Osteoblast (primary cell): ENCODE results near the gene TTC7B. TPM values are rescaled to one million over a fixed set of nuclear protein-coding genes. Genes with fewer than 3 reads are reported as not detected.
A peak's percentile ranks its signal among the peaks of the same experiment; 100 is the strongest.
"Not testable (repeated sequence)": the region's sequence is repeated elsewhere in the genome, so short reads cannot be mapped to it uniquely, and the experiment has no call there.

ENCODE experiments used
- DNase-seq: peaks from one replicate; pipeline ENCODE4 v3.0.0; 2011; ENCODE audit warnings: low spot score, mixed read lengths; ENCODE audit not compliant: insufficient read length; ENCODE audit errors: missing footprints
- H2AFZ ChIP-seq: 2 replicates; pipeline ENCODE4 v1.6.0; 2011; ENCODE audit warnings: mild to moderate bottlenecking, low read length
- H3K27ac ChIP-seq: 2 replicates; pipeline ENCODE4 v1.5.1; 2011; ENCODE audit warnings: mild to moderate bottlenecking, low read depth, low read length, moderate library complexity
- H3K27me3 ChIP-seq: 2 replicates; pipeline ENCODE4 v1.6.0; 2012; ENCODE audit warnings: mild to moderate bottlenecking, control low read depth, inconsistent platforms, low read length, moderate library complexity; ENCODE audit not compliant: insufficient read depth
- H3K36me3 ChIP-seq: 2 replicates; pipeline ENCODE4 v1.5.1; 2011; ENCODE audit warnings: mild to moderate bottlenecking, low read length, control low read depth, moderate library complexity; ENCODE audit not compliant: insufficient read depth
- H3K4me1 ChIP-seq: 2 replicates; pipeline ENCODE4 v1.5.1; 2011; ENCODE audit warnings: mild to moderate bottlenecking, low read length, control low read depth, moderate library complexity; ENCODE audit not compliant: insufficient read depth
- H3K4me2 ChIP-seq: 2 replicates; pipeline ENCODE4 v1.6.0; 2011; ENCODE audit warnings: mild to moderate bottlenecking, low read length; ENCODE audit not compliant: insufficient read depth
- H3K4me3 ChIP-seq: fragments of 200-600 bp; sonication (generic); 3 replicates; pipeline ENCODE4 v1.5.1; 2012; ENCODE audit warnings: mild to moderate bottlenecking, low read length, inconsistent platforms; ENCODE audit not compliant: insufficient read depth
- H3K79me2 ChIP-seq: 2 replicates; pipeline ENCODE4 v1.6.0; 2012; ENCODE audit warnings: mild to moderate bottlenecking, low read length, control low read depth, inconsistent platforms; ENCODE audit not compliant: insufficient read depth
- H3K9me3 ChIP-seq: 2 replicates; pipeline ENCODE4 v1.5.1; 2011; ENCODE audit warnings: low read depth, low read length, control low read depth
- H4K20me1 ChIP-seq: 2 replicates; pipeline ENCODE4 v1.6.0; 2012; ENCODE audit warnings: mild to moderate bottlenecking, low read length, control low read depth; ENCODE audit not compliant: insufficient read depth
- CTCF ChIP-seq: IDR thresholded peaks from 2 replicates; pipeline ENCODE4 v1.5.1; 2011; ENCODE audit warnings: mild to moderate bottlenecking, low read depth, low read length, moderate library complexity; ENCODE audit errors: extremely low read depth
- total RNA-seq: library from RNA; depleted of rRNA; stranded (reverse); fragments of >200 nt; gene quantifications from 2 replicates; pipeline ENCODE4 v1.2.3, GENCODE V29; 2012

TTC7B gene
- 14.5 and 24.2 TPM in 2 replicates for total RNA-seq

GRCh38 chr14:90815822-90816662 is at the start of gene TTC7B:
Gene TTC7B (minus strand): TSS chr14:90816430. CDS start chr14:90816295, 135 bp downstream.
- no peak for TF ChIP-seq CTCF
- H3K9me3 ChIP-seq: no peaks in the 10 kb centered on the region
- H3K36me3 ChIP-seq: no peaks in the 10 kb centered on the region
- H2AFZ ChIP-seq: peak within 1 kb of the TSS; percentile 89
- peaks cover 39% of the 10 kb centered on the region for H3K79me2 ChIP-seq
- H3K27ac ChIP-seq: no peak within 1 kb of the TSS
- peaks cover 9% of the 10 kb centered on the region for H4K20me1 ChIP-seq
- peak within 1 kb of the TSS; percentile 74 for H3K4me3 ChIP-seq
- H3K27me3 ChIP-seq: peaks cover 10% of the 10 kb centered on the region
- peak; percentile 99 for DNase-seq
- peaks cover 7% of the 10 kb centered on the region for H3K4me1 ChIP-seq
- H3K4me2 ChIP-seq: peak within 1 kb of the TSS; percentile 91

DNA sequence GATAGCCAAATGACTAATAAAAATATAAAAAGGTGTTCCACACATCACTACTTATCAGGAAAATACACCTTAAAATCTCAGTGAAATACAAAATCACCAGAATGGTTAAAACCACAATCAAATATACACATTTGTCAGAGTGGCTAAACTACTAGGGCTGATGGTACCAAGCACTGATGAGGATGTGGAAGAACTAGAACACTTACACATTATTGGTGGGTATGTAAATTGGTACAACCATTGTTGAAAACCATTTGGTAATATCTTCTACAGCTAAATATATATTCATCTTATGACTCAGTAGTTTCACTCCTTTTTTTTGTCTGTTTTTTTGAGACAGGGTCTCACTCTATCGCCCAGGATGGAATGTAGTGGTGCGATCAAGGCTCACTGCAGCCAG is 48.5 kb upstream of the TTC7B start:
- DNase-seq: no peak
- H4K20me1 ChIP-seq: no peaks in the 10 kb centered on the region
- H3K27ac ChIP-seq: no peak overlapping the region
- no peaks in the 10 kb centered on the region for H3K36me3 ChIP-seq
- no peaks in the 10 kb centered on the region for H3K27me3 ChIP-seq
- no peak overlapping the region for H3K4me3 ChIP-seq
- no peaks in the 10 kb centered on the region for H3K79me2 ChIP-seq
- no peaks in the 10 kb centered on the region for H3K9me3 ChIP-seq
- TF ChIP-seq CTCF: no peak
- no peak overlapping the region for H2AFZ ChIP-seq
- no peaks in the 10 kb centered on the region for H3K4me1 ChIP-seq
- no peak overlapping the region for H3K4me2 ChIP-seq

- Histone ChIP-seq H3K27me3 (no peaks in the 10 kb centered on the region), H3K79me2 (no peaks in the 10 kb centered on the region), H3K4me1 (no peaks in the 10 kb centered on the region), H2AFZ (no peak overlapping the region), H3K4me2 (no peak overlapping the region), H3K9me3 (no peaks in the 10 kb centered on the region), H3K4me3 (no peak overlapping the region), H4K20me1 (no peaks in the 10 kb centered on the region), H3K36me3 (no peaks in the 10 kb centered on the region), H3K27ac (no peak overlapping the region)
- TF ChIP-seq CTCF: no peak
- DNase-seq: no peak
Observed at GRCh38 chr14:90858511-90858910, 42.3 kb upstream of the TTC7B start.

DNA sequence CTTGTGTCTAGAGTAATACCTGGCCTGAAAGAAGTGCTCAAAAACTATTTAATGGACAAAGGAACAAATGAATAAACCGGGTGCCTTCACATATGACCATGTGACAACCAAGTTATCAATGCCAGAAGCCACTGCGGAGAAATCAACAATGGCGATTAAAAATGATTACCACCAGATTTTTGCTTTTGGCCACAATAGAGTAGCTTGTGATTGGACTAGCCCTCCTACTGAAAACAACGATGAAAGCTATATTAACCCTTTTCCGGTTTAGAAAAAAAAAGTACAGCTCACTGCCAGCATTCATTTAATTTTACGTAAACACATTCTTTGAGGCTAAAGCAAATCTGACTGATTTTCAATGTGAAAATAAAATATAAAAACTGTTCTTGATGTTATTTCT is 41.6 kb upstream of the TTC7B start:
- H3K4me2 ChIP-seq: no peak overlapping the region
- H3K36me3 ChIP-seq: no peaks in the 10 kb centered on the region
- DNase-seq: no peak
- no peak overlapping the region for H3K27ac ChIP-seq
- H3K4me1 ChIP-seq: no peaks in the 10 kb centered on the region
- no peak overlapping the region for H3K4me3 ChIP-seq
- no peaks in the 10 kb centered on the region for H4K20me1 ChIP-seq
- no peaks in the 10 kb centered on the region for H3K9me3 ChIP-seq
- no peaks in the 10 kb centered on the region for H3K79me2 ChIP-seq
- TF ChIP-seq CTCF: no peak
- H2AFZ ChIP-seq: no peak overlapping the region
- H3K27me3 ChIP-seq: no peaks in the 10 kb centered on the region

- H3K4me2 ChIP-seq, H4K20me1 ChIP-seq: not testable (repeated sequence)
Observed at GRCh38 chr14:90856115-90856514, 39.9 kb upstream of the TTC7B start.

More at GRCh38 chr14:90856115-90856514, 39.9 kb upstream of the TTC7B start:
- not testable (repeated sequence) for H2AFZ ChIP-seq, H3K9me3 ChIP-seq, H3K27ac ChIP-seq, H3K79me2 ChIP-seq, H3K4me1 ChIP-seq, DNase-seq, H3K27me3 ChIP-seq, H3K36me3 ChIP-seq, H3K4me3 ChIP-seq
